HL-60 (cell line): ENCODE measurements around the gene CLNK.

Experiments used
- DNase-seq, 2 experiments: peaks; one replicate each; pipeline ENCODE4 v3.0.0-alpha.2; 2010 to 2020; ENCODE audit warnings: low read depth in 1 of 2, low spot score in 1 of 2
- H3K27ac ChIP-seq: fragments of 250-450 bp; sonication (Bioruptor Pico); replicated peaks from 2 replicates; pipeline ENCODE4 v1.5.1; 2020; ENCODE audit warnings: mild to moderate bottlenecking, moderate library complexity
- H3K27me3 ChIP-seq: fragments of 250-450 bp; sonication (Bioruptor Pico); 2 replicates; pipeline ENCODE4 v1.5.1; 2021; ENCODE audit warnings: mild to moderate bottlenecking, moderate library complexity; ENCODE audit not compliant: insufficient read depth, poor library complexity, severe bottlenecking
- H3K4me3 ChIP-seq: replicated peaks from 2 replicates; pipeline ENCODE4 v1.5.1; 2011; ENCODE audit warnings: mild to moderate bottlenecking, control low read depth, low read length; ENCODE audit not compliant: insufficient read depth
- GABPA ChIP-seq: IDR thresholded peaks from 2 replicates; pipeline ENCODE4 v1.6.1; 2012; ENCODE audit warnings: low read depth
- POLR2AphosphoS5 ChIP-seq: IDR thresholded peaks from 2 replicates; pipeline ENCODE4 v1.6.1; 2012; ENCODE audit warnings: low read depth
- SPI1 ChIP-seq: IDR thresholded peaks from 2 replicates; pipeline ENCODE4 v1.6.1; 2012; ENCODE audit warnings: low read depth, mild to moderate bottlenecking, borderline replicate concordance
- TF ChIP-seq, protein P1 (sequence below): IDR thresholded peaks from 2 replicates; pipeline ENCODE4 v1.6.1; 2012; ENCODE audit warnings: low read depth; ENCODE audit not compliant: insufficient replicate concordance
- TF ChIP-seq, protein P2 (sequence below): IDR thresholded peaks from one replicate; pipeline ENCODE4 v1.5.1; 2011; ENCODE audit warnings: low read length, control low read depth, inconsistent platforms; ENCODE audit not compliant: insufficient read depth

Gene CLNK

DNA sequence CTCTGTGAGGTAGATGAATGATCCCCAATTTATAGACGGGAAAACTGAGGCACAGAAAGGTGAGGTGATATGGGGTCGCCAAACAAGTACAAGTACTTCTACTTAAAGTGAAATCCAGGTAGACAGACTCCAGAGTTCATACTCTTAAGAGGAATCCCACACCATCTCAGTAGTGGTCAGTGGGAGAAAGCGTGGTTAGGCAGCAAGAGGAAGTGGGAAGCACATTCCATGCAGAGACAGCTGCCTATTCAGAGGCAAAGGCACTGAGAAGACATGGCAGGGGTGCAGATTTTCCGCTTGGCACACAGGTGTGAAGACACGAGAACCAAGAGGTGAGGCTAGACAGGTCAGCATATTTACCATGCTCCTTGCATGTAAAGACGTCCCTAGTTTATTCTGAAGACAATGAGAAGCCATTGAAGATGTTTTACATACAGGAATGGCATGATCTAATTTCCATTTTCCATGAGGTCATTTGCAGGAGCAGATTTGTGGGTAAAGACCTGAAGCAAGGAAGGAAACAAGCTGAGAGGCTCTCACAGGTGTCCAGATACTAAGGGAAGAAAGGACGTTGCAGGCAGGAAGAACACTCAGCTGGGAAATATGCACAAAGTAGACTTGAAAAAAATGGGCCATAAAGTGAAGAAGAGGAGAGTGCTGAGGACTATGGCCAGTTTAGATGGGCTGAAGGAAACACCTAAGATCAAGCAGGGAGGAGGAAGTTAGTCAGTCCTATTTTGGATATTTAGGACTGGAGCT, 17.3 kb upstream of the CLNK start:
- no peaks in the 10 kb centered on the region for H3K27me3 ChIP-seq
- TF ChIP-seq POLR2AphosphoS5, result no peak
- TF ChIP-seq, protein P1, sequence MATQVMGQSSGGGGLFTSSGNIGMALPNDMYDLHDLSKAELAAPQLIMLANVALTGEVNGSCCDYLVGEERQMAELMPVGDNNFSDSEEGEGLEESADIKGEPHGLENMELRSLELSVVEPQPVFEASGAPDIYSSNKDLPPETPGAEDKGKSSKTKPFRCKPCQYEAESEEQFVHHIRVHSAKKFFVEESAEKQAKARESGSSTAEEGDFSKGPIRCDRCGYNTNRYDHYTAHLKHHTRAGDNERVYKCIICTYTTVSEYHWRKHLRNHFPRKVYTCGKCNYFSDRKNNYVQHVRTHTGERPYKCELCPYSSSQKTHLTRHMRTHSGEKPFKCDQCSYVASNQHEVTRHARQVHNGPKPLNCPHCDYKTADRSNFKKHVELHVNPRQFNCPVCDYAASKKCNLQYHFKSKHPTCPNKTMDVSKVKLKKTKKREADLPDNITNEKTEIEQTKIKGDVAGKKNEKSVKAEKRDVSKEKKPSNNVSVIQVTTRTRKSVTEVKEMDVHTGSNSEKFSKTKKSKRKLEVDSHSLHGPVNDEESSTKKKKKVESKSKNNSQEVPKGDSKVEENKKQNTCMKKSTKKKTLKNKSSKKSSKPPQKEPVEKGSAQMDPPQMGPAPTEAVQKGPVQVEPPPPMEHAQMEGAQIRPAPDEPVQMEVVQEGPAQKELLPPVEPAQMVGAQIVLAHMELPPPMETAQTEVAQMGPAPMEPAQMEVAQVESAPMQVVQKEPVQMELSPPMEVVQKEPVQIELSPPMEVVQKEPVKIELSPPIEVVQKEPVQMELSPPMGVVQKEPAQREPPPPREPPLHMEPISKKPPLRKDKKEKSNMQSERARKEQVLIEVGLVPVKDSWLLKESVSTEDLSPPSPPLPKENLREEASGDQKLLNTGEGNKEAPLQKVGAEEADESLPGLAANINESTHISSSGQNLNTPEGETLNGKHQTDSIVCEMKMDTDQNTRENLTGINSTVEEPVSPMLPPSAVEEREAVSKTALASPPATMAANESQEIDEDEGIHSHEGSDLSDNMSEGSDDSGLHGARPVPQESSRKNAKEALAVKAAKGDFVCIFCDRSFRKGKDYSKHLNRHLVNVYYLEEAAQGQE, result no peak
- TF ChIP-seq SPI1, result no peak
- TF ChIP-seq, protein P2, sequence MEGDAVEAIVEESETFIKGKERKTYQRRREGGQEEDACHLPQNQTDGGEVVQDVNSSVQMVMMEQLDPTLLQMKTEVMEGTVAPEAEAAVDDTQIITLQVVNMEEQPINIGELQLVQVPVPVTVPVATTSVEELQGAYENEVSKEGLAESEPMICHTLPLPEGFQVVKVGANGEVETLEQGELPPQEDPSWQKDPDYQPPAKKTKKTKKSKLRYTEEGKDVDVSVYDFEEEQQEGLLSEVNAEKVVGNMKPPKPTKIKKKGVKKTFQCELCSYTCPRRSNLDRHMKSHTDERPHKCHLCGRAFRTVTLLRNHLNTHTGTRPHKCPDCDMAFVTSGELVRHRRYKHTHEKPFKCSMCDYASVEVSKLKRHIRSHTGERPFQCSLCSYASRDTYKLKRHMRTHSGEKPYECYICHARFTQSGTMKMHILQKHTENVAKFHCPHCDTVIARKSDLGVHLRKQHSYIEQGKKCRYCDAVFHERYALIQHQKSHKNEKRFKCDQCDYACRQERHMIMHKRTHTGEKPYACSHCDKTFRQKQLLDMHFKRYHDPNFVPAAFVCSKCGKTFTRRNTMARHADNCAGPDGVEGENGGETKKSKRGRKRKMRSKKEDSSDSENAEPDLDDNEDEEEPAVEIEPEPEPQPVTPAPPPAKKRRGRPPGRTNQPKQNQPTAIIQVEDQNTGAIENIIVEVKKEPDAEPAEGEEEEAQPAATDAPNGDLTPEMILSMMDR, result no peak
- TF ChIP-seq GABPA, result no peak
- no peak overlapping the region for H3K4me3 ChIP-seq
- no peak for DNase-seq
- no peak overlapping the region for H3K27ac ChIP-seq

DNA sequence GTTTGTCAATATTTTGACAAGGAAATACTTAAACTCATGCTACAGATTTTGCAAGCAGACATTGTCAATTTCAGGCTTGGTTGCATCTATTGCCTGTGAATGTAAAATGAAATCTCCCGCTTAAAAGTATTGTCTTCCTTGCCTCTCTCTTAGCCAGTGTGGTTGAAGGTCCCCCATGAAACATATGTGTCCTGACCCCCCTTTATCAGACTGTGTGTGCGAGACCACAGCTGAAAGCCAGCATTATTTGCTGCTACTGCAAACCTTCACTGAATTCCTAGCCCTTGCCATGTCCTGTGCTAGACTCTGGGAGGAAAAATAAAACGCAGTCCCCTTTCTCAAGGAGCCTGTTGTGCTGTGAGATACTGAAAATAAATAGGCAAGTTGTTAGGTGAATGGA, 16.6 kb upstream of the CLNK start:
- no peak for DNase-seq
- H3K4me3 ChIP-seq, result no peak overlapping the region
- TF ChIP-seq, protein P2, result no peak
- TF ChIP-seq, protein P1, result no peak
- TF ChIP-seq POLR2AphosphoS5 (no peak), SPI1 (no peak), GABPA (no peak)
- no peak overlapping the region for H3K27ac ChIP-seq
- no peaks in the 10 kb centered on the region for H3K27me3 ChIP-seq

DNA sequence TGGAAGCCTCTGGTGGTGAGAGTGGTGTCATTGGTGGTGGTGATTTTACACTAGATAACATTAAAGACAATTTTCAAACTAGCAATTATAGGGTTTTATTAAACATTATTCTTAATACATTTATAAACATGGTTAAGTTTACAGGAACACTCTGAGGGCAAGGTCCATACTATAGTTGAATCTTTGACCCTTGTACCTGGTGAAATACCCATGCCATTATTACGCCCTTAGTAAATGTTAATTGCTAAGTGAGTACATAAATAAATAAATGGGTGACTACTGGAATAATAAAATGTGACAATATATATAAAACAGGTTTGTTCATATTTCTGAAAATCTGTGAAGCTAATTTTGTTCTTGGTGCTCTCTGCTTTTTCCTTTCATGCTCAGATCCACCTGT, 13.6 kb upstream of the CLNK start:
- no peaks in the 10 kb centered on the region for H3K27me3 ChIP-seq
- TF ChIP-seq, protein P1, result no peak
- TF ChIP-seq GABPA (no peak), POLR2AphosphoS5 (no peak), SPI1 (no peak)
- TF ChIP-seq, protein P2, result no peak
- H3K27ac ChIP-seq, result no peak overlapping the region
- H3K4me3 ChIP-seq, result no peak overlapping the region
- no peak for DNase-seq
